HEK293T (cell line): ENCODE measurements around the gene COP1.

Source experiments
- ARNT ChIP-seq: fragments of 450-650 bp; IDR thresholded peaks from 2 replicates; pipeline ENCODE4 v1.6.1; 2017; ENCODE audit warnings: mild to moderate bottlenecking
- BHLHE40 ChIP-seq: fragments of 450-650 bp; IDR thresholded peaks from 2 replicates; pipeline ENCODE4 v1.6.1; 2016; ENCODE audit warnings: mild to moderate bottlenecking, moderate library complexity, borderline replicate concordance
- CTBP1 ChIP-seq: fragments of 450-650 bp; IDR thresholded peaks from 2 replicates; pipeline ENCODE4 v1.6.1; 2016; ENCODE audit warnings: borderline replicate concordance
- ELF4 ChIP-seq: fragments of 450-650 bp; IDR thresholded peaks from 2 replicates; pipeline ENCODE4 v1.6.1; 2017; ENCODE audit warnings: antibody characterized with exemption
- FOXA1 ChIP-seq: fragments of 450-650 bp; IDR thresholded peaks from 2 replicates; pipeline ENCODE4 v1.6.1; 2016; ENCODE audit warnings: mild to moderate bottlenecking
- FOXK2 ChIP-seq: fragments of 450-650 bp; IDR thresholded peaks from 2 replicates; pipeline ENCODE4 v1.6.1; 2016; ENCODE audit warnings: mild to moderate bottlenecking
- FOXM1 ChIP-seq: fragments of 450-650 bp; IDR thresholded peaks from 2 replicates; pipeline ENCODE4 v1.6.1; 2017; ENCODE audit warnings: mild to moderate bottlenecking, borderline replicate concordance
- HDGF ChIP-seq: fragments of 450-650 bp; IDR thresholded peaks from 2 replicates; pipeline ENCODE4 v1.6.1; 2017; ENCODE audit warnings: antibody characterized with exemption, borderline replicate concordance
- LEF1 ChIP-seq: fragments of 450-650 bp; IDR thresholded peaks from 2 replicates; pipeline ENCODE4 v1.6.1; 2017; ENCODE audit warnings: mild to moderate bottlenecking, borderline replicate concordance
- SP1 ChIP-seq: fragments of 450-650 bp; IDR thresholded peaks from 2 replicates; pipeline ENCODE4 v1.6.1; 2017
- SUZ12 ChIP-seq: fragments of 450-650 bp; IDR thresholded peaks from 2 replicates; pipeline ENCODE4 v1.6.1; 2016; ENCODE audit warnings: mild to moderate bottlenecking
- TF ChIP-seq, protein P1 (sequence below): fragments of 450-650 bp; IDR thresholded peaks from 2 replicates; pipeline ENCODE4 v1.6.1; 2016

DNA sequence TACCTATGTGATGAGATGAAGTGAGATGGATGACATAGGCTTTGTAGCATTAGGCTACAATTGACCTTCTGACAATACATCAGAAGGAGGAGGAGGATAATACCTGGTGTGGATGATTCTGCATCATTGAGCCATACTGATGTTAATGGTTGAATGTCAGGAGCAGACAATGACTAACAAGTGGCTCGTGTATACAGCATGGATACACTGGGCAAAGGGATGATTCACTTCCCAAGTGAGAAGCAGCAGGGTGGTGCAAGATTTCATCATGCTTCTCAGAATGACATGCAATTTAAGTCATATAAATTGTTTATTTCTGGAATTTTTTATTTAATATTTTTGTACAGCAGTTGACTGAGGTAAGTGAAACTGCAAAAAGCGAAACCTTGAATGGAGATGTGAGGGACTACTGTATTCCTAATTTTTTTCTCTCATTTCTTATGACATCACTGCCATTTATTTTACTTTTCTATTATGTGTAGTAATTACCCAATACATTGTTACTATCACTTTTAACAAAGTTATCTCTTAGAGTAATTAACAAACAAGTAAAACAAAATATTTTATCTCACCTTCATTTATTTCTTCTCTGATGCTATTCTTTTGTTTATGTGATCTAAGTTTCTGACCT, 34.4 kb upstream of the COP1 start:
- no peak for TF ChIP-seq HDGF
- TF ChIP-seq LEF1, result no peak
- no peak for TF ChIP-seq SP1
- no peak for TF ChIP-seq ELF4
- TF ChIP-seq, protein P1, sequence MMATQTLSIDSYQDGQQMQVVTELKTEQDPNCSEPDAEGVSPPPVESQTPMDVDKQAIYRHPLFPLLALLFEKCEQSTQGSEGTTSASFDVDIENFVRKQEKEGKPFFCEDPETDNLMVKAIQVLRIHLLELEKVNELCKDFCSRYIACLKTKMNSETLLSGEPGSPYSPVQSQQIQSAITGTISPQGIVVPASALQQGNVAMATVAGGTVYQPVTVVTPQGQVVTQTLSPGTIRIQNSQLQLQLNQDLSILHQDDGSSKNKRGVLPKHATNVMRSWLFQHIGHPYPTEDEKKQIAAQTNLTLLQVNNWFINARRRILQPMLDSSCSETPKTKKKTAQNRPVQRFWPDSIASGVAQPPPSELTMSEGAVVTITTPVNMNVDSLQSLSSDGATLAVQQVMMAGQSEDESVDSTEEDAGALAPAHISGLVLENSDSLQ, result no peak
- no peak for TF ChIP-seq ARNT
- no peak for TF ChIP-seq SUZ12
- TF ChIP-seq FOXM1, result no peak
- TF ChIP-seq BHLHE40, result no peak
- no peak for TF ChIP-seq FOXA1
- TF ChIP-seq FOXK2, result no peak
- TF ChIP-seq CTBP1, result no peak
